CD4-positive, alpha-beta T cell treated with Interleukin-17A for 4 hours (primary cell): Measurements from ENCODE around the gene LMO2.

Experiments
- DNase-seq: peaks from one replicate; pipeline ENCODE4 v3.0.0-alpha.2; 2020; ENCODE audit warnings: mixed read lengths

LMO2 gene

DNA sequence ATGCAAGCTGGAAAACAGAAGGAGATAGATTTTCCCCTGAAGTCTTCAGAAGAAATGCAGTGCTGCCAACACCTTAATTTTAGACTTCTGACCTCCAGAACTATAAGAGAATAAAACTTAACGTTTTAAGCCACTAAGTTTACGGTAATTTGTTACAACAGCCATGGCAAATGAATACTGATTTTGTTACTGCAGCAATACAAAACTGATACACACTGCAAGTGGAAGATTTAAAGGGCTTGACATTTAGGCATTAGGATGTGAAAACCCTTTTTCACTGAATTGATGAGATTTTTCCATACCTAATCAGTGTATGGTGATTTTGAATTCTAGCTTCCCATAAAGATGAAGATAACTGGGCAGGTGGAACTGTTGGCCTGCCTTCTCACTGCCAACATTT, 22.1 kb upstream of the LMO2 start:
- DNase-seq, result no peak

DNA sequence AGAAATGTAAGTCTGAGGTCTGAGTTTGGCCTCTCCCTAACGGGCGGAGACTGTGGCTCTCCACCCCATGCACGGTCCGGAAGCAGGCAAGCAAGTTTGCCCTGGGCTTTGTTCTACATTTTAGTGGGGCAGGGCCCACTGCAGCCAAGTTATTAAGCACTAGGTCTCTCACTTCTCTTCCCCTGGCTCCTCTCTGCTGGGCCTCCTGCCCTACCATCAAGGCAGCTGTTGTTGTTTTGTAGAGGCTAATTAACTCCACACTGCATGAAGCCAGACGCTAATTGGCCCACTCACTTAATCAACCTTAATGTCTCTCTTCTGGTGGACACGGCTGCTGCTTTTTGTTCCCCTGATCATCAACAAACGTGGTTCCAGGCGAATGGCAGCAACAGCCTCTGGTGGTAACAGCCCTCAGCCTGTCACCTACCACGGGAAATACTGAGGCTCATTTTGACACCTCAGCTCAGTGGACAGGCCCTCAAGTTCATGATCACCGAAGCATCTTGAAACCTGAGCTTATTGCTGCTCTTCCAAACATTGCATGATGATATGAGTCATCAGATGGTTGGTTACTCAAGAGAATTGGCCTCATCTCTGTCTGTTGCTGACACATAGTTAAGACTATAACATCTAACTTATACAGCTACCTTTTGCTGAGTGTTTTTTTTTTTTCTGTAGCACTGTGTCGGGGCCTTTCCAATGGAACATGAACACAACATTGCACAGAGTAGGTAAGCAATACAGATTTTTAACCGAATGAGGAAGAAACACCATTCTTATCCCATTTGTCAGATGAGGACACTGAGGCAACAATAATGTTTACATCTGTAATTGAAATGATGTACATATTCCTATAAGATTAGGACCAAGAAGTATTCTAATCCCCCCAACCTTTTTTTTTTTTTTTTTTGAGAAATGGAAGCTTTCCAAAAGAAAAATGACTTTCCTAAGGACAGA, 20.8 kb upstream of the LMO2 start:
- no peak for DNase-seq

DNA sequence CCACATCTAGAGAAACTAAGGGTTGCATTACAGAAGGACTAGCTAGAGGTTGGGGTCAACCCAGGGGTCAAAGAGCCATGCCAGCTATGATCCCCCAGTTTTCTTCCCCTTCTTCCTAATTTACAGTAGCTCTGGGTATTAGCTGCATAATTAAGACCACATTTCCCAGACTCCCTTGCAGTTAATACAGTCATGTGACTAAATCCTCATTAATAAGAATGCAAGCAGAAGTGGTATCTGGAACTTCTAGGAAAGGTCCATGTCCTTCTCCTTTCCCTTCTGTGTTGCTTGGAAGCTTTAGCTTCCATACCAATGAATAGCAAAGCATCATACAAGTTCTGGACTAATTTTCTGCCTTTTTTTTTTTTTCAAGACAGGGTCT, 19.1 kb upstream of the LMO2 start:
- no peak for DNase-seq

DNA sequence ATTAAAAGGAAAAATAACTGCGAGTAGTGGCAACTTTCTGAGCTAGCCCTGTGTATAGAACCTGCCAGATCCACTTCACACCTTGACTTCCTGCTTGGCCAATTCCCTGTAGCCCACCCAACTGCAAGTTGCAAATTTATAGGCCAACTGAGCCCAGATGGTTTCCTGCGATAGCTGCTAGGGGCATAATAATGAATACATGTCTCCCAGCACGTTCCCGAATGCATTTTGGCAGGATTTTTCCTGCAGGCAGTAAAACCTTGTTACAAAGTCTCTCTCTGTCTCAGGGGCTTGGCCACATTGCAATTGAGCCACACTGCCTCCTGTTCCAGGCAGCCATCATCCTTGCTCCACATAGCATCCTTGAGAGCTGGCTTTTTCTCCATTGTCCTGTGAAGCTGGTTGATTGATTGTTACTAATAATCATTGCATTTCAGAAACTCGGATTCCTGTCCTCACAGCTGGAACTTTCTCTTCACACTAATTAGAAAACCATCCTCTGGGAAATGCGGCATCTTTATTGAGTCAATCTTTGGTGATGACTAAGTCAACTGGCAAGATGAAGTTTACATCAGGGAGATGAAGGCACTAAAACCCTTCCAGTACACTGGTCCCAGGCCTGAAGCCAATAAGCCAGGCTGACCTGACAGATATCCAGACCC, 18.6 kb upstream of the LMO2 start:
- no peak for DNase-seq

DNA sequence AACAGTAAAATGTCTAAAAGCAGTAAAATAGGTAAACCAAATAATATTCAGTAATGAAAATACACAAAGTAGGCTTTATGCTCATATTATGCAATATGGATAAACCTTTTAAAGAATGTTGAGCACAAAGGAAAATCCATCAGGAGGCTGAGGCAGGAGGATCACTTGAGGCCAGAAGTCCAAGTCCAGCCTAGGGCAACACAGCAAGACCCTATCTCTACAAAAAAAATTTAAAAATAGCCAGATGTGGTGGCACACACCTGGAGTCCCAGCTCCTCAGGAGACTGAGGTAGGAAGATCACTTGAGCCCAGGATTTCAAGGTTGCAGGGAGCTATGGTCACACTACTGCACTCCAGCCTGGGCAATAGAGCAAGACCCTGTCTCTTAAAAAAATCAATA, 17.7 kb upstream of the LMO2 start:
- no peak for DNase-seq

GRCh38 chr11:33909150-33909549, 17.3 kb upstream of the LMO2 start:
- no peak for DNase-seq

GRCh38 chr11:33907421-33907820, 15.5 kb upstream of the LMO2 start:
- DNase-seq, result no peak

DNA sequence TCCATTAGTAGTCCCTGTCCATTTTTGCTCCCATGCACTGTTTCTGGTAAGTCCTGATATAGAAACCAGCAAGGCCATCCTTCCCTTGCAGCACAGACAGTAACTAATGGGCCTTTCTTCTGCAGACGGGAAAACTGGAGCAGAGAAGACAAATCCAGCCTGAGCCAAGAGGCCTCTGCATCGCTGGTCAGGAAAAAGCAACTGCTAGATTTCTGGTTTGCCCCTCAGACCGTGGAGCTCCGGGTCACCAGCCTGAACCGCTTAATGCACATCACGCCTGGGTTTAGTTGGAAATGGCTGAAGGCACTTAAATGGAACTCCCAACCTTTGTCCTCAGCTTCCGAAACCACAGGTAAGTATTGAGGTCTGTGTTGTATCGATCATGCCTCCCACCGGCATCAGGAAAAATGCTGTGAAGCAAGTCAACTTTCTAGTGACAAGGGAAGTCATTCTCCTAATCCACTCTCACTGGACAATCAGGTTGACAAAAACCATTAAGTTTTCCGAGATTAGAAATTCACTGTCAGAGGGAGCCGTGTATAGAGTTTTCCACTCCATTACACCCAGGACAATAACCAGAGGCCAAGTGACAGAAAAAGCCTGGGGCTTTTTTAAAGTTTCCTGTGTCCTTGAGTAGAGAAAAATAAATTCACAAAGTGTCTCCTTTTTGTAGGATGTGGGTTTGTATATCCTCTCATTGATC, 14.8 kb upstream of the LMO2 start:
- no peak for DNase-seq

GRCh38 chr11:33904102-33904501, 12.2 kb upstream of the LMO2 start:
- DNase-seq, result no peak

DNA sequence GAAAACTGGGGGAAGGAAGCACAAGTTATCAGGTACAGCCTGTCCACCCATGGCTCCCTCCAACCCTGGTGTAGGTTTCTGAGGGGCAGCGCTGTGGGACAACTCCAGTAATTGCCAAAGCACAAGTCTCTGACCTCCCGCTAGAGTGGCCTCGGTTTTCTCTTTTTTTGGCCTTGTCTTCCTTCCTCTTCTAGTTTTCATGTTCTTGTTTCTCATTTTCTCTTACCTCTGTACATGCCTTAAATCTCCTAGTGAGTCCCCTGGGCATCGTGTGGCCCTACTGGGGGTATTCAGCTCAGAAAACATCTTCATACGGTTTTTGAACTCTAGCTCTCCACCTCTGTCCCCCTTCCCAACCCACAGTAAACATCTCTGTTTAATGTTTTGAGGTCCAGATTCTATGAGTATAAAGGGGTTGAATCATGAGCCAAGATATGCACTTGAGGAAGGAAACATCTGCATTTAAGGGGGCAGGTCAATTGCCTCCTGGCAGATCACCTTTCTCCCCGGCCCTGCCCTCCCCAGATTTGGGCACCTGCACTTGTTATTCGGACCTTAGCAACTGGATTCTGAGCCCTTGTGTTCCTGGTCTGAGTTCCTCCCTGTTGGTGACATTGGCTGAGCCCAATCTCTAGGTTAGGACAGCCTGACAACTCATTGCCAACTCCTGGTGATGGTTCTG, 8.4 kb upstream of the LMO2 start:
- no peak for DNase-seq

GRCh38 chr11:33899400-33900037, 7.6 kb upstream of the LMO2 start:
- DNase-seq, result no peak

GRCh38 chr11:33898957-33899356, 7.1 kb upstream of the LMO2 start:
- DNase-seq, result no peak

- DNase-seq, result no peak
Observed at GRCh38 chr11:33897761-33898375, 6.0 kb upstream of the LMO2 start.

DNA sequence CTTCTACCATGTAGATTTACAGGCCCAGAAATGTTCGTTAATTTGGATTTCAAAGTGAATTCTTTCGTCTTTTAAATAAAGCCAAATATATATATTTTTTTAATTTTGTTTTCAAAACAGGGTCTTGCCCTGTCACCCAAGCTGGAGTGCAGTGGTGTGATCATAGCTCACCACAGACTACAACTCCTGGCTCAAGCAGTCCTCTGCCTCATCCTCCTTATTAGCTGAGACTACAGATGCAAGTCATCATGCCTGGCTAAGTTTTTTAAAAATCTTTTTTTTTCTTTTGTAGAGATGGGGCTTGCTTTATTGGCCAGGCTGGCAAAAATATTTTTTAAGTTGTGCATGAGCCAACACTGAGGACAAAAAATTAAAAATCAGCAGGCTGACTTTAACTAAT, 5.0 kb upstream of the LMO2 start:
- no peak for DNase-seq

DNA sequence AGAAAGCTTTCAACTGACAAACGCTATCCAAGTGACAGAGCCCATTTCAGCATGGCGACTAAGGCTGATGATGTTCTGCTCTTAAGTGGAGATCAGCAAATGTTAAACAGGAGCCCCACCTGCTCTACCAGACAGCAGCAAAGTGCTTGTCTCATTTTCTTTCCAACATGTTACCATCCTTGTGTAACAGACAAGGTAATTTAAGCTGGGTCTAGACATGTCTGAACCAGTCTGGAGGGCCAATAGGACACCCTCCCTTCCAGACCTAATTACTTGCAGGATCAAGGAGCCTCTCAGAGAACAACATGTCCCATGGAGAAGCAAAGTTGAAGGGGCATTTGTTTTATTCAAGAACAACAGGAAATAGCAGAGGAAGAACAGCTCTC, 3.9 kb upstream of the LMO2 start:
- DNase-seq, result no peak

DNA sequence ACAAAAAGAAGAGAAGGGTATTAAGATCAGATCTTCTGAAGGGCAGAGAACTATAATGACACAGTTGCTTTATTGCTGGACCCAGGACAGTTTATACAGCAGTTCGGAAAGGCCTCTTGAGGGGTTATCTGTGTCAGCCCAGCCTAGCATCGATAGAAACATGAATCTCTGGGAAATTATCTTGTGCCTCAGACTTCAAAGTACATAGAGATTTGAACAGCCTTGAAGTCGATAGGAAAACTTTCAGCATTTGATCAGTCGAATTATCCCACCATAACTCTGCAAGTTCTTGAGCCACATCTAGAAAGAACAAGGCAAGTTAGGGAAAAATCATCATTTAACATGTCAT, 2.5 kb upstream of the LMO2 start:
- DNase-seq, result no peak

DNA sequence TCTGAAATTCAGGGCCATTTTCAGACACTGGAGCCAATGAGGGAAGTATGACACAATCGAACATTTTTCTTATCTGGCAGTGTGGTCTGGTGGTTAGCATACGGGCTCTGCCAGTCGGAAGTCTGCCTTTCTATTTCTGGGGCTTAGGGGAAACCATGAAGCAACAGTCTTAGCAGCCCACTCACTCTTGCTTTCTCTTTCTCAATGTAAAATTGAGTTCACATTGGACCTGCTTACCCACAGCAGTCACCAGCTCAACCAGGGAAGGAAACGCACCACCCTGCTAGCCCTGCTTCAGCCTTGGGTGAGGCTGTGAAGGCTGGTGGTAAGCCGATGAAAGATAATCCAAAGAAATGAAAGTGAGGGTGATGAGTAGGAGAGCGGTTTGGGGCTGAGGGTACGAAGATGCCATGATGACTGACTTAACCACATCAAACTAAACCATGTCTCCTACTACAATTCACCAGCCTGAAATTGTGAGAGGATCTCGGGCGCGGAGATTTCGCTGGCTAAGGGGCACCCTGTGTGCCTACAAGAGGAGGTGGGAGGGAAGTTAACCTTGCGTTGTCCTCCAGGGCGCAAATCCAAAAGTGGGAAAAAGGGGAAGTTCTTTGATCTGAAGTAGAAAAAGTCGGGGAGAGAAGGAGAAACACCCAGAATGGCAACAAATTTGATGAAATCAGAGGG, 2.0 kb upstream of the LMO2 start:
- DNase-seq, result peak; percentile 56

GRCh38 chr11:33892906-33893594, 1.2 kb upstream of the LMO2 start:
- no peak for DNase-seq

DNA sequence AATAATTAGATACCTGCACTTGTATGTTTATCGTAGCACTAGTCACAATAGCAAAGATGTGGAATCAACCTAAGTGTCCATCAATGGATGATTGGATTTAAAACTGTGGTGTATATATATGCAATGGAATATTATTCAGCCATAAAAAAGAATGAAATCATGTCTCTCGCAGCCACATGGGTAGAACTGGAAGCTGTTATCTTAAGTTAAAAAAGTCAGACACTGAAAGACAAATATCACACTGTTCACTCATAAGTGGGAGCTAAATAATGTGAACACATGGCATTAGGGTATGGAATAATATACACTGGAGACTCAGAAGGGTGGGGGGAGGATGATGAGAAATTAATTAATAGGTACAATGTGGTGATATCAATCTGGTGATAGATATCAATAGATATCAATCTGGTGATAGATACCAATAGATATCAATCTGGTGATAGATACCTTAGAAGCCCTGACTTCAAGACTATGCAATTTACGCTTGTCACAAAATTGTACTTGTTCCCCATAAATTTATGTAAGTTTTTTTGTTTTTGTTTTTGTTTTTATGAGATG, 2.0 kb downstream of the LMO2 start:
- no peak for DNase-seq

- no peak for DNase-seq
Observed at GRCh38 chr11:33889296-33889695, 2.6 kb downstream of the LMO2 start.

DNA sequence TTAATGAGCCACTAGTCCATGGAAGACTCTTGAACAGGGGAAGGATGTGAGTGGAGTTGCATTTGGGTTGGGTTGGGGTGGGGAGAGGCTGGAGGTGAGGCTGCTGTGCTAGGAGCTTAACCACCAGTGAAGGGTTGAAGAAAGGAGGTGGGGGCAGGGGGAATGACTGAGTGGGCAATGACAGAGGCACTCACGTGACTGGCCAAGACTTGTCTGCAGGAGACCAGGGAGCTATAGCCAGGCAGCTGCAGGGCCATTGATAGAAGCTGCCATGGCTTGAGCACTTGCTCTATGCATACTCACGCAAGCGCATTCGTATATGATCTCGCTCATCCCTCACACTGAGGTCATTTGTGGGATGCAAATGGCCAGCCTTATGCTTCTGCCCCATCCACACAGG, 4.0 kb downstream of the LMO2 start:
- DNase-seq, result no peak
